Measurements from ENCODE around the gene CASP7.

DNA sequence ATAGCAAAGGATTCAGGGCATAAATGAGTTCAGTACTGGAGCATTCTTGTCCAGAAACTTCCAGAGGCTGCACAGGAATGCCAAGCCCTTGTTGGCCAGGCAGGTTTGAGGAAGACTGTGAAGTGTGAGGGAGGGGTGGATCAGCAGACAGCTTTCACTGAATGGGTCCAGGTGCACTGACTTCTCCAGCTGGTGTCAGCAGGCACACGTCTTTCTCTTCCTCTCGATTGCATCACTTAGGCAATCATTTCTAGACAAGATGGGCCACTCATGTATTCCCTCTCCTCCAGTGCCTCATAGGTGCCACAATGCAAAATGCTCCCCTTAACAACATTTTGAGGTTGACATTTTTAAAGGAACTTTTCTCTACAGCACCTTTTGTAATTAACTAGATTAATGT, 56.2 kb downstream of the CASP7 start:
- TF ChIP-seq, protein P1, sequence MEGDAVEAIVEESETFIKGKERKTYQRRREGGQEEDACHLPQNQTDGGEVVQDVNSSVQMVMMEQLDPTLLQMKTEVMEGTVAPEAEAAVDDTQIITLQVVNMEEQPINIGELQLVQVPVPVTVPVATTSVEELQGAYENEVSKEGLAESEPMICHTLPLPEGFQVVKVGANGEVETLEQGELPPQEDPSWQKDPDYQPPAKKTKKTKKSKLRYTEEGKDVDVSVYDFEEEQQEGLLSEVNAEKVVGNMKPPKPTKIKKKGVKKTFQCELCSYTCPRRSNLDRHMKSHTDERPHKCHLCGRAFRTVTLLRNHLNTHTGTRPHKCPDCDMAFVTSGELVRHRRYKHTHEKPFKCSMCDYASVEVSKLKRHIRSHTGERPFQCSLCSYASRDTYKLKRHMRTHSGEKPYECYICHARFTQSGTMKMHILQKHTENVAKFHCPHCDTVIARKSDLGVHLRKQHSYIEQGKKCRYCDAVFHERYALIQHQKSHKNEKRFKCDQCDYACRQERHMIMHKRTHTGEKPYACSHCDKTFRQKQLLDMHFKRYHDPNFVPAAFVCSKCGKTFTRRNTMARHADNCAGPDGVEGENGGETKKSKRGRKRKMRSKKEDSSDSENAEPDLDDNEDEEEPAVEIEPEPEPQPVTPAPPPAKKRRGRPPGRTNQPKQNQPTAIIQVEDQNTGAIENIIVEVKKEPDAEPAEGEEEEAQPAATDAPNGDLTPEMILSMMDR (IDR thresholded peaks at IDR 0.05; ENCODE audit: low read length), result no peak
- TF ChIP-seq EZH2 (IDR thresholded peaks at IDR 0.05; ENCODE audit: borderline replicate concordance, low read length), result no peak
